Sigmoid colon (tissue), 3 donors: ENCODE results near the gene CHCHD6.

Experiments used
- POLR2A ChIP-seq, 2 donors: fragments of 450-650 bp; IDR thresholded peaks; one replicate each; pipeline ENCODE4 v1.6.1; 2016; ENCODE audit warnings: antibody characterized with exemption in 2 of 2, mild to moderate bottlenecking in 2 of 2, moderate library complexity in 2 of 2
- TF ChIP-seq, protein P1 (sequence below), 4 experiments: fragments of 450-650 bp in 3 of 4; fragments of 200-600 bp in 1 of 4; IDR thresholded peaks; one replicate each; pipeline ENCODE4 v1.5.1; 2016 to 2019; ENCODE audit warnings: antibody characterized with exemption in 4 of 4, mild to moderate bottlenecking in 3 of 4, moderate library complexity in 2 of 4

DNA sequence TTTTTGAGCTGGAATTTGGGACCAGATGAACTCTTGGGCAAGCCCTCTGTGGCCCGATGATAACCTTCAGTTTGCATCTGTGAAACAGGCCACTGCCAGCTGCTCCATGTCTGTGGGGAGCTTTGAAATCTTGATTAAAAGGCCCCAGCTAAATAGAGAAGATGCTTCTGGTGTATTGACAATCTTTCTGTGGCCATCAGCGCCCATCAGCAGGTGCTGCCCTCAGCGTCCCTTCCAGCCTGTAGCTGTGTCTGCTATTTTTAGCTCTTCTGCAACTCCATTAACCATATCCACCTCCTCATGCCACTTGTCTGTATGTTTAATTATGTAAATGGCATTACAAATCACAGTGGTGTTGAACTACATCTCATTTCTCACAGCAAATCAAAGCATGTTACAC is 54.0 kb downstream of the CHCHD6 start:
- TF ChIP-seq, protein P1, sequence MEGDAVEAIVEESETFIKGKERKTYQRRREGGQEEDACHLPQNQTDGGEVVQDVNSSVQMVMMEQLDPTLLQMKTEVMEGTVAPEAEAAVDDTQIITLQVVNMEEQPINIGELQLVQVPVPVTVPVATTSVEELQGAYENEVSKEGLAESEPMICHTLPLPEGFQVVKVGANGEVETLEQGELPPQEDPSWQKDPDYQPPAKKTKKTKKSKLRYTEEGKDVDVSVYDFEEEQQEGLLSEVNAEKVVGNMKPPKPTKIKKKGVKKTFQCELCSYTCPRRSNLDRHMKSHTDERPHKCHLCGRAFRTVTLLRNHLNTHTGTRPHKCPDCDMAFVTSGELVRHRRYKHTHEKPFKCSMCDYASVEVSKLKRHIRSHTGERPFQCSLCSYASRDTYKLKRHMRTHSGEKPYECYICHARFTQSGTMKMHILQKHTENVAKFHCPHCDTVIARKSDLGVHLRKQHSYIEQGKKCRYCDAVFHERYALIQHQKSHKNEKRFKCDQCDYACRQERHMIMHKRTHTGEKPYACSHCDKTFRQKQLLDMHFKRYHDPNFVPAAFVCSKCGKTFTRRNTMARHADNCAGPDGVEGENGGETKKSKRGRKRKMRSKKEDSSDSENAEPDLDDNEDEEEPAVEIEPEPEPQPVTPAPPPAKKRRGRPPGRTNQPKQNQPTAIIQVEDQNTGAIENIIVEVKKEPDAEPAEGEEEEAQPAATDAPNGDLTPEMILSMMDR (IDR thresholded peaks at IDR 0.05): no peak
- TF ChIP-seq POLR2A (IDR thresholded peaks at IDR 0.05): no peak
